T-helper 2 cell treated with Interferon-gamma antibody and Interleukin-4, amounts not matched to agents 5 μg/mL and 100 μg/mL, for 36 hours (primary cell): ENCODE data around the gene PTPRZ1.

Experiments used
- DNase-seq: peaks from one replicate; pipeline ENCODE4 v3.0.0; 2021; ENCODE audit warnings: low spot score
- H3K27ac Mint-ChIP-seq: one replicate; pipeline ENCODE4 v1.8.0; 2021; ENCODE audit warnings: mild to moderate bottlenecking, mixed read lengths
- H3K27me3 Mint-ChIP-seq: one replicate; pipeline ENCODE4 v1.8.0; 2021; ENCODE audit warnings: low read depth, mixed read lengths
- H3K36me3 Mint-ChIP-seq: one replicate; pipeline ENCODE4 v1.8.0; 2021; ENCODE audit warnings: low read depth, mixed read lengths
- H3K4me1 Mint-ChIP-seq: one replicate; pipeline ENCODE4 v1.8.0; 2021; ENCODE audit warnings: low read depth, mixed read lengths
- H3K4me3 Mint-ChIP-seq: one replicate; pipeline ENCODE4 v1.8.0; 2022; ENCODE audit warnings: mild to moderate bottlenecking, moderate library complexity, mixed read lengths
- H3K9me3 Mint-ChIP-seq: one replicate; pipeline ENCODE4 v1.8.0; 2021; ENCODE audit warnings: mixed read lengths

PTPRZ1 gene

DNA sequence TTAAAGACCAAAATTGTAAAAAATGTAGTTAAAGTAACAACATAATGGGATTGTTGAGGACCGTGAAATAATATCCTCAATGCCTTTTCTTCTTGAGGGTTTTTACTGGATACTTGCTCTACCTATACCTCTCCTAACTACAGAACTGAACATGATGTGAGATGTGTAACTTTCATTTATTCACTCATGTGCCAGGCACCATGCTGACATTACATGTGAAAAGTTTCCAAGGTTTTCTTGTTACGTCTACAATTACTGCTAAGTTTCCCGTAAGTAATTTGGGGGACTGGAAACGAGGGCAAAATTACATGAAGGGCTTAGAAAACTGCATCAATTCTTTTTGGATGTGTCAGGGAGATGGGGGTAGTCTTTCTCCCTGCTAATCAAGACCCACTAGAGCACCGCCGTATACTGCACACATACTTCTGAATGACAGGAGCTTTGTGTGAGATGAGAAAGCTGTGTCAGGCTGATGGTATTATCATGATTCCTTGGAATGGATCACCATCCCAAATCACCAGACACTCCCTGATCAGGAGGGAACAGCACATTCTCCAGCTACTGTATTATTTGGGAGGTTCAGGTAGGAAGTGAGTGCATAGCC lies 41.8 kb downstream of the PTPRZ1 start:
- Mint-ChIP-seq H3K36me3 (no peaks in the 10 kb centered on the region), H3K4me3 (no peak overlapping the region), H3K27me3 (no peaks in the 10 kb centered on the region), H3K27ac (no peak overlapping the region), H3K9me3 (no peaks in the 10 kb centered on the region), H3K4me1 (no peaks in the 10 kb centered on the region)
- no peak for DNase-seq

DNA sequence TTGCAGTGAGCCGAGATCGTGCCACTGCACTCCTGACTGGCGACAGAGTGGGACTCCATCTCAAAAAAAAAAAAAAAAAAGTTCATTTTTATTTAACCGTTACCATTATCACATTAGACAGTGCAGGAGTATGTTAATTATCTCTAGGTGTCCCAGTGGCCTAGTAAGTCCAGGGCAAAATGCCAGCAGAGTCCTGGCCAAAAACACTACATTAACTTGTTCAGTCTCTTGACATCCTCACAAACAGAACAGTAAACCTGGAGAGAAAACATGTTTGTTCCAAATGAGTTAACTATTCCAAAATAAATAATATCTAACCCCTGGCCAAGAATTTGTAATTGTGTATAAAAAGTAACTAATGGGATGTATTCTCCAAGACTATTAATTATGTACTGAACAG lies 43.2 kb downstream of the PTPRZ1 start:
- Mint-ChIP-seq H3K4me1 (no peaks in the 10 kb centered on the region), H3K36me3 (no peaks in the 10 kb centered on the region), H3K27me3 (no peaks in the 10 kb centered on the region), H3K9me3 (no peaks in the 10 kb centered on the region), H3K4me3 (no peak overlapping the region), H3K27ac (no peak overlapping the region)
- no peak for DNase-seq

GRCh38 chr7:121919986-121920385 lies 47.0 kb downstream of the PTPRZ1 start:
- Mint-ChIP-seq H3K36me3 (no peaks in the 10 kb centered on the region), H3K27me3 (no peaks in the 10 kb centered on the region), H3K4me3 (no peak overlapping the region), H3K27ac (no peak overlapping the region), H3K4me1 (no peaks in the 10 kb centered on the region), H3K9me3 (no peaks in the 10 kb centered on the region)
- no peak for DNase-seq

- Mint-ChIP-seq H3K36me3 (no peaks in the 10 kb centered on the region), H3K27me3 (no peaks in the 10 kb centered on the region), H3K9me3 (no peaks in the 10 kb centered on the region), H3K27ac (no peak overlapping the region), H3K4me3 (no peak overlapping the region), H3K4me1 (no peaks in the 10 kb centered on the region)
- no peak for DNase-seq
These were observed 51.6 kb downstream of the PTPRZ1 start for GRCh38 chr7:121924269-121925186.

- no peaks in the 10 kb centered on the region for H3K36me3 Mint-ChIP-seq
- H3K27ac Mint-ChIP-seq, result no peak overlapping the region
These were observed 58.4 kb downstream of the PTPRZ1 start for GRCh38 chr7:121931149-121931902.

GRCh38 chr7:121932768-121933167 lies 59.8 kb downstream of the PTPRZ1 start:
- no peak overlapping the region for H3K4me3 Mint-ChIP-seq
- no peak overlapping the region for H3K27ac Mint-ChIP-seq
- no peak for DNase-seq
- H3K9me3 Mint-ChIP-seq, result no peaks in the 10 kb centered on the region
- no peaks in the 10 kb centered on the region for H3K36me3 Mint-ChIP-seq
- no peaks in the 10 kb centered on the region for H3K4me1 Mint-ChIP-seq
- no peaks in the 10 kb centered on the region for H3K27me3 Mint-ChIP-seq

More at GRCh38 chr7:121931149-121931902, 58.4 kb downstream of the PTPRZ1 start:
- no peaks in the 10 kb centered on the region for H3K4me1 Mint-ChIP-seq
- DNase-seq, result no peak
- H3K9me3 Mint-ChIP-seq, result no peaks in the 10 kb centered on the region
- no peak overlapping the region for H3K4me3 Mint-ChIP-seq
- no peaks in the 10 kb centered on the region for H3K27me3 Mint-ChIP-seq

DNA sequence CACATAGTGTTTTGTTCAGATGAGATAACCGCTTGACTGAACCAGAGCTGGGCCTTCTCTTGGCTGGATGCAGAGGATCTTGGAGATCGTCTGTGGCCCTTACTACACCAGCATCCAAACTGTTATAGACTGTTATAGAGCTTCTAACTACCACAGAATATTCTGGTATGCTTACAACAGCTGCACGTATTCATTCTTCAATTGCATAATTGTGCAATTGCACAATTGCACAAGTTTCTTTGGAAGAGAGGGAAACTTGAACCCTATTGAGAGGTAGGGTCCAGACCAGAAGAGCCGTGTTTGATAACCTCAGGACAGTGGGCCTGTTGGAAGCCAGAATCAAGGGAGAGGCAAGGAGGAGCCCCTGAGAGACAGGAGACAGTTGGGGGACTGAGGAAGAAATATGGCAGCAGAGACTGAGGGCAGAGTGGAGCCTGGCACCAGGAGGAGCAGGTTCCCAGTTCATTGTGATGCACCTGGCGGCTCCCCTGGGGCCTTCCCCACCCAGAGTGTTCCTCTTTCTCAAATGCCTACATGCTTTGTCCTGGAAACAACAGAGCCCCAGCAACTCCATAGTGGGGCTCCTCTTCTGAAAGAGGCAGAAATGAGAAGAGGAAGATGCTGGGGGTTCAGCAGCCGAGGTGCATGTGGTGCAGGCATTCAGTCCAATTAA lies 64.1 kb downstream of the PTPRZ1 start:
- Mint-ChIP-seq H3K4me3 (no peak overlapping the region), H3K27me3 (no peaks in the 10 kb centered on the region), H3K9me3 (no peaks in the 10 kb centered on the region), H3K4me1 (no peaks in the 10 kb centered on the region), H3K36me3 (no peaks in the 10 kb centered on the region), H3K27ac (no peak overlapping the region)
- no peak for DNase-seq

DNA sequence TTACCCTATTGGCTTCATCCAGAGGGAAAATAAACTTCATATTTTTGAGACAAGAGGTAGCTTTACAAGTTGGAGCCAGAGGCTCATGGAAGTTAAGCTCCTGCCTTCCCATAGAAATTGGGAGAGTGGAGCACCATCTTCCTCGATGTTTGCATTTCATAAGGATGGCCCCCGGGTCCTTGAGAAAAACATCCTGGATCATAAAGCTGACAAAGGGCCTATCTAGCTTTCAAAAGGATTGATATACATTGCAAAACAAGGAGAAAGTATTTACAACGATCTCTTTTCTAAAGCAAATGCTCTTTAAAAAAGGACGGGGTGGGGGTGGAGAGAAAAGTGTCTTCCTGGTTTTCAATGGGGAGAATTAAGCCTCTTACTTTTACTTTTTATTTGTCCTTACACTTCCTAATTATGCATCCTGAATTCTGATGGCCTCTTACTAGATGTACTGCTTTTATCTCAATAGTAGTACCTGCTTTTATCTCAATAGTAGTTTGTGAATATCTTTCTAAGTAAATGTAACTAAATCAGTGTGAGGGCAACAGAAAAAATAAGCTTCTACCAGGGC lies 65.6 kb downstream of the PTPRZ1 start:
- no peak for DNase-seq
- Mint-ChIP-seq H3K36me3 (no peaks in the 10 kb centered on the region), H3K4me3 (no peak overlapping the region), H3K27me3 (no peaks in the 10 kb centered on the region), H3K4me1 (no peaks in the 10 kb centered on the region), H3K9me3 (no peaks in the 10 kb centered on the region), H3K27ac (no peak overlapping the region)

DNA sequence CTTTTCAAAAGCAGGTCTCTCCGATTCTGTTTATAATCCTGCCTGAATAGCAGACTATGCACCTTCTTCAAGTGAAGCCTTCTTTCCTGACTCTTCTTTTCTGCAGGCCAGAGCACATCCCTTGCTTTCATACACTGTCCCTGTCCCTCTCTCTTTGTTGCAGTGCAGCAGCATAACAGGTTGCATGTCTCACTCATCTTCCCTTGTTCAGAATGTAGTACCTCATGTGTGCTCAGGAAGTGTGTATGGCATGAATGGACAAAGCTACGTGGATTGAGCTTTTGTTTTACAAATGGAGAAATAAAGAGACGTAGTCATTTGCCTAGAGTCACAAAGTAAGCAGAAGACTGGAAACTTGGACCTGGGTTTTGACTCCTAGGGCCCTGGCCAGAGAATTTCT lies 68.0 kb downstream of the PTPRZ1 start:
- no peaks in the 10 kb centered on the region for H3K4me1 Mint-ChIP-seq
- no peak overlapping the region for H3K27ac Mint-ChIP-seq
- no peaks in the 10 kb centered on the region for H3K9me3 Mint-ChIP-seq
- H3K4me3 Mint-ChIP-seq, result no peak overlapping the region
- no peaks in the 10 kb centered on the region for H3K27me3 Mint-ChIP-seq
- H3K36me3 Mint-ChIP-seq, result no peaks in the 10 kb centered on the region
- no peak for DNase-seq

DNA sequence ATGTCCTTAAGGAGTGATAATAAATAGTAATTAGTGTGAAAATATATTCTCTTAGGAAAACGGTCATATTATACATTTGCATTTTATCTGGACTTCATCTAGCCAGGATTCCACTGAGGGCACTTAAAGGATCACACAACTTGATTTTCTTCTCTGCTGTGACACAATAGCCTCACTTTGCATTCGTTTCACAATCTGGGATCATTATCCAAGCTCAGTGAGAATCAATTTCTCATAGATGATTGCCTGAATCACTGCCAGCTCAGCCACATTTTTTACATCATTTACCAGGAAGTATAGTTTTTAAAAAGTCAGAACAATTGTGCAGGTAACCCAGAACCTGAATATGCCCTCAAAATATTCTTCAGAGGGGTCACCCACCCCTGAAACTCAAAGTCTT lies 68.9 kb downstream of the PTPRZ1 start:
- Mint-ChIP-seq H3K4me3 (no peak overlapping the region), H3K27ac (no peak overlapping the region), H3K27me3 (no peaks in the 10 kb centered on the region), H3K9me3 (no peaks in the 10 kb centered on the region), H3K4me1 (no peaks in the 10 kb centered on the region), H3K36me3 (no peaks in the 10 kb centered on the region)
- no peak for DNase-seq

DNA sequence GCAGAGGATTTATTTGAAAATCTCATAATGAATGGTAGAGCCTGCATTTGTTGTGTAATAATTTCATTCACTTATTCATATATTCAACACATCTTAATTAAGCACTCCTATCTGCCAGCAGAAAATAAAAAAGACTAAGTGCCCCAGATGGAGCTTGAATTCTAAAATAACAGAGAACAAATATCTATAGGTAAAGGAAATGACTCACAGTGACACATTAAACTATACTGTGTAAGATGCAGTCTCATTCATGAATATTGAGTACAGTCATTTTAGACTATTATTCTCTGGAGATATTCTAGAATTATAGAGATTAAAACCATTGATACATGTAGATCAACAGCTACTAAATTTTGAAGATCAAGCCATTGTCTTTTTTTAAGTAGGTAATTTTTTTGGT lies 72.1 kb downstream of the PTPRZ1 start:
- Mint-ChIP-seq H3K4me3 (no peak overlapping the region), H3K27ac (no peak overlapping the region), H3K27me3 (no peaks in the 10 kb centered on the region), H3K9me3 (no peaks in the 10 kb centered on the region), H3K4me1 (no peaks in the 10 kb centered on the region), H3K36me3 (no peaks in the 10 kb centered on the region)
- no peak for DNase-seq

DNA sequence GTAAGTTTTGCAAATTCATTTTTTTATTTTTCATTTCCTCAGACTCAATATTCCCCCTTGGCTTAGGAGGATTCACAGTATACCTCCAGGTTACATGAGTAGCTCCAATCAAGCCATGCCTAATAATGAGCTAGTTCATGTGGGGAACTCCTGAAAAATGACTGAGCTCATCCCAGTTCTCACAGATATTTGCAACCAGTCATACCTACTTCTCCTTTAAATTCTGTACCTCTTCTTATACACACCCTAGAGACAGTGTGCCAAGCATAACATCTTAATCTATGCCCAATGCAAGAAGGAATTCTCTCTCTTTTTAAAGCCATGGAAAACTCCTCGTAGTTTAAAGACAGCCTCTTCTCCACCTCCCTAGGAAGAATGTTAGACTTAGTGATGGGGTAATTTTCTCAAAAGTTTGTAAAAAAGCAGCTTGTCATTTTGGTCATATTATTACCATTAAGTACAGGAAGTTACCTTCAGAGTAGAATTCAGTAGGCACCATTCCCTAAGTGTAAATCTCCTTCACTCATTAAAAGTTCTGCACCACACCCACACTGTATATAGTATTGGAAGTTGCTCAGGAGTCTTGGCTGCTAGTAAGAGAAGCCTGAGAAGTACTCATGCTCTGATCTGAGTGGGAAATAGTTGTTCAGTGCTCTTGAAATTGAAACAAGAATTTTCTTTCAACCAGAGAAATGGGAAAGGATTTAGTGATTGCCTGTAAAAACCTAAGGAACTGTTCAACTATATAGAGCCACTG lies 72.7 kb downstream of the PTPRZ1 start:
- no peak for DNase-seq
- Mint-ChIP-seq H3K4me1 (no peaks in the 10 kb centered on the region), H3K4me3 (no peak overlapping the region), H3K9me3 (no peaks in the 10 kb centered on the region), H3K27ac (no peak overlapping the region), H3K27me3 (no peaks in the 10 kb centered on the region), H3K36me3 (no peaks in the 10 kb centered on the region)

GRCh38 chr7:121953164-121953563 lies 80.2 kb downstream of the PTPRZ1 start:
- Mint-ChIP-seq H3K9me3 (no peaks in the 10 kb centered on the region), H3K36me3 (no peaks in the 10 kb centered on the region), H3K27me3 (no peaks in the 10 kb centered on the region), H3K27ac (no peak overlapping the region), H3K4me3 (no peak overlapping the region), H3K4me1 (no peaks in the 10 kb centered on the region)
- no peak for DNase-seq
